B cell (primary cell): ENCODE results near the gene ZNF516. TPM values are rescaled to one million over a fixed set of nuclear protein-coding genes. Genes with fewer than 3 reads are reported as not detected.

ENCODE experiments used
- ATAC-seq: fragments of 200-7000 bp; cut with Tn5 transposase; one replicate; pipeline ENCODE4 v1.10.0; 2021; ENCODE audit warnings: low read depth, mild to moderate bottlenecking, moderate number of reproducible peaks, moderate library complexity
- CTCF ChIA-PET: fragments of 350-600 bp; sonication (Branson Sonifier 250); formaldehyde crosslinking; loops from one replicate; lab custom pipeline; 2021; ENCODE audit warnings: antibody characterized with exemption, inconsistent platforms; lab: Charles Lee
- POLR2A ChIA-PET: fragments of 350-600 bp; sonication (Branson Sonifier 250); formaldehyde crosslinking; loops from one replicate; lab custom pipeline; 2021; ENCODE audit warnings: antibody characterized with exemption; lab: Charles Lee
- DNase-seq: peaks from one replicate; pipeline ENCODE4 v3.0.0; 2013
- H2AFZ ChIP-seq: 2 replicates; pipeline ENCODE4 v1.6.1; 2012; ENCODE audit warnings: mild to moderate bottlenecking, low read depth, low read length; ENCODE audit not compliant: insufficient read depth, poor library complexity, severe bottlenecking
- H3K27ac ChIP-seq, 2 donors: 1 replicate in 1 of 2; 2 replicates in 1 of 2; pipeline ENCODE4 v1.5.1; 2012 to 2013; ENCODE audit warnings: low read length in 2 of 2, mild to moderate bottlenecking in 2 of 2, moderate library complexity in 1 of 2
- H3K27me3 ChIP-seq, 4 experiments: fragments of 200-600 bp in 1 of 4; sonication (generic) in 1 of 4; replicated peaks in 1 of 4; 1 replicate in 2 of 4; 2 replicates in 2 of 4; pipeline versions ENCODE4 v1.6.1 to v1.7.0; 2013 to 2016; ENCODE audit warnings: low read length in 3 of 4, mild to moderate bottlenecking in 2 of 4, mixed read lengths in 1 of 4, moderate library complexity in 1 of 4; ENCODE audit not compliant: insufficient read depth in 4 of 4, control insufficient read depth in 3 of 4; ENCODE audit errors: control extremely low read depth in 1 of 4
- H3K36me3 ChIP-seq, 2 experiments: replicated peaks in 1 of 2; 1 replicate in 1 of 2; 2 replicates in 1 of 2; pipeline versions ENCODE4 v1.6.1 to v1.7.1; 2013; ENCODE audit warnings: low read length in 1 of 2; ENCODE audit not compliant: insufficient read depth in 2 of 2, control insufficient read depth in 1 of 2; ENCODE audit errors: control extremely low read depth in 1 of 2, extremely low read depth in 1 of 2
- H3K4me1 ChIP-seq, 2 donors: fragments of 200-600 bp in 1 of 2; sonication (generic) in 1 of 2; 1 replicate in 1 of 2; 2 replicates in 1 of 2; pipeline versions ENCODE4 v1.5.1 to v1.6.1; 2013 to 2017; ENCODE audit warnings: low read length in 2 of 2; ENCODE audit not compliant: control insufficient read depth in 2 of 2, insufficient read depth in 2 of 2
- H3K4me2 ChIP-seq: replicated peaks from 2 replicates; pipeline ENCODE3; 2012; ENCODE audit warnings: mild to moderate bottlenecking, low read depth, low read length; ENCODE audit not compliant: poor library complexity, severe bottlenecking
- H3K4me3 ChIP-seq, 5 experiments: fragments of 200-600 bp in 1 of 5; sonication (generic) in 1 of 5; 1 replicate in 3 of 5; 2 replicates in 2 of 5; pipeline versions ENCODE4 v1.5.1 to v1.7.0; 2011 to 2016; ENCODE audit warnings: low read length in 4 of 5, mild to moderate bottlenecking in 4 of 5, low read depth in 2 of 5, control low read depth in 1 of 5, moderate library complexity in 1 of 5; ENCODE audit not compliant: insufficient read depth in 1 of 5; ENCODE audit errors: control extremely low read depth in 1 of 5, extremely low read depth in 1 of 5
- H3K79me2 ChIP-seq: fragments of 200-600 bp; sonication (generic); one replicate; pipeline ENCODE4 v1.6.0; 2016; ENCODE audit warnings: low read length; ENCODE audit not compliant: control insufficient read depth, insufficient read depth
- H3K9ac ChIP-seq: fragments of 200-600 bp; sonication (generic); 2 replicates; pipeline ENCODE4 v1.6.1; 2017; ENCODE audit warnings: mild to moderate bottlenecking, low read length, moderate library complexity
- H3K9me3 ChIP-seq, 3 donors: one replicate each; pipeline versions ENCODE4 v1.6.1 to v1.7.1; 2013; ENCODE audit warnings: low read length in 2 of 3; ENCODE audit not compliant: control insufficient read depth in 2 of 3, insufficient read depth in 1 of 3; ENCODE audit errors: control extremely low read depth in 1 of 3
- H4K20me1 ChIP-seq: 2 replicates; pipeline ENCODE4 v1.6.0; 2012; ENCODE audit warnings: mild to moderate bottlenecking, low read length; ENCODE audit not compliant: insufficient read depth, control insufficient read depth, poor library complexity, severe bottlenecking
- H3K27ac Mint-ChIP-seq: one replicate; pipeline ENCODE4 v1.8.0; 2021; ENCODE audit warnings: mixed read lengths
- H3K27me3 Mint-ChIP-seq: one replicate; pipeline ENCODE4 v1.8.0; 2021; ENCODE audit warnings: mixed read lengths
- H3K4me1 Mint-ChIP-seq: one replicate; pipeline ENCODE4 v1.8.0; 2021; ENCODE audit warnings: mixed read lengths
- H3K4me3 Mint-ChIP-seq: one replicate; pipeline ENCODE4 v1.8.0; 2021; ENCODE audit warnings: mixed read lengths
- H3K9me3 Mint-ChIP-seq: one replicate; pipeline ENCODE4 v1.8.0; 2022; ENCODE audit warnings: mixed read lengths; ENCODE audit not compliant: insufficient read depth
- CTCF ChIP-seq: fragments of 200-600 bp; IDR thresholded peaks from one replicate; pipeline ENCODE4 v1.8.0; 2022; ENCODE audit warnings: antibody characterized with exemption, mild to moderate bottlenecking
- EZH2 ChIP-seq: IDR thresholded peaks from 2 replicates; pipeline ENCODE4 v1.6.1; 2012; ENCODE audit warnings: borderline replicate concordance, low read depth, mild to moderate bottlenecking, moderate library complexity, low read length; ENCODE audit not compliant: insufficient read depth, poor library complexity, severe bottlenecking
- WGBS: methylation state at CpG from one replicate; pipeline ENCODE4 v1.1.5; 2013; ENCODE audit warnings: missing lambda C conversion rate; ENCODE audit not compliant: insufficient coverage; 5-methylcytosine and 5-hydroxymethylcytosine counted together
- intact Hi-C: fragments of 100-400 bp; cut with micrococcal nuclease; formaldehyde crosslinking; loops from one replicate; pipeline ENCODE4 v1.10.0; 2022
- polyA plus RNA-seq: library from polyadenylated mRNA; depleted of rRNA; stranded (reverse); fragments of >200 nt; gene quantifications from 2 replicates; pipeline ENCODE4 v1.2.3, GENCODE V29; 2012
- total RNA-seq, 2 donors: library from RNA; stranded (reverse); fragments of 120-200 nt in 1 of 2; gene quantifications; 1 replicate in 1 of 2; 2 replicates in 1 of 2; pipeline versions ENCODE4 v1.2.3 to v1.2.4, GENCODE V29; 2013 to 2022

ZNF516 gene
- total and polyA plus RNA-seq, 2 donors (not counting 1 experiment from before 2014, with no cell fraction given), result 6.7 to 27.1 TPM

- H3K4me3 Mint-ChIP-seq, result no peak overlapping the region
- CTCF ChIA-PET, result interaction anchor here (3.3 kb wide), 1 partner anchor 13 kb away, joined by 12 read pairs; no protein-coding TSS in a partner anchor
- ATAC-seq, result no peak
- no peaks in the 10 kb centered on the region for H3K27me3 ChIP-seq
- intact Hi-C loops, result no loop called here
- H3K9ac ChIP-seq, result no peak overlapping the region
- H2AFZ ChIP-seq, result no peak overlapping the region
- H3K79me2 ChIP-seq, result peaks cover 50% of the 10 kb centered on the region
- peaks cover 13 to 18% of the 10 kb centered on the region in 2 donors for H3K4me1 ChIP-seq
- TF ChIP-seq EZH2 (no peak), CTCF (no peak)
- no peaks in the 10 kb centered on the region for H3K9me3 Mint-ChIP-seq
- POLR2A ChIA-PET, result no interaction called here
- H3K27ac Mint-ChIP-seq, result no peak overlapping the region
- H3K27me3 Mint-ChIP-seq, result no peaks in the 10 kb centered on the region
- H3K4me2 ChIP-seq, result no peak overlapping the region
- peaks cover 24% of the 10 kb centered on the region for H3K4me1 Mint-ChIP-seq
- peaks cover 0 to 2% of the 10 kb centered on the region in 2 experiments for H3K36me3 ChIP-seq
- DNase-seq, result no peak
- peaks cover 0 to 9% (median 0%) of the 10 kb centered on the region in 3 donors for H3K9me3 ChIP-seq
- 68% methylated on average over 6 of the region's 10 CpGs for WGBS
- no peak overlapping the region for H3K4me3 ChIP-seq
- peaks cover 68% of the 10 kb centered on the region for H4K20me1 ChIP-seq
- H3K27ac ChIP-seq, result no peak overlapping the region
Observed at GRCh38 chr18:76385681-76385975, 109.4 kb downstream of the ZNF516 start.

DNA sequence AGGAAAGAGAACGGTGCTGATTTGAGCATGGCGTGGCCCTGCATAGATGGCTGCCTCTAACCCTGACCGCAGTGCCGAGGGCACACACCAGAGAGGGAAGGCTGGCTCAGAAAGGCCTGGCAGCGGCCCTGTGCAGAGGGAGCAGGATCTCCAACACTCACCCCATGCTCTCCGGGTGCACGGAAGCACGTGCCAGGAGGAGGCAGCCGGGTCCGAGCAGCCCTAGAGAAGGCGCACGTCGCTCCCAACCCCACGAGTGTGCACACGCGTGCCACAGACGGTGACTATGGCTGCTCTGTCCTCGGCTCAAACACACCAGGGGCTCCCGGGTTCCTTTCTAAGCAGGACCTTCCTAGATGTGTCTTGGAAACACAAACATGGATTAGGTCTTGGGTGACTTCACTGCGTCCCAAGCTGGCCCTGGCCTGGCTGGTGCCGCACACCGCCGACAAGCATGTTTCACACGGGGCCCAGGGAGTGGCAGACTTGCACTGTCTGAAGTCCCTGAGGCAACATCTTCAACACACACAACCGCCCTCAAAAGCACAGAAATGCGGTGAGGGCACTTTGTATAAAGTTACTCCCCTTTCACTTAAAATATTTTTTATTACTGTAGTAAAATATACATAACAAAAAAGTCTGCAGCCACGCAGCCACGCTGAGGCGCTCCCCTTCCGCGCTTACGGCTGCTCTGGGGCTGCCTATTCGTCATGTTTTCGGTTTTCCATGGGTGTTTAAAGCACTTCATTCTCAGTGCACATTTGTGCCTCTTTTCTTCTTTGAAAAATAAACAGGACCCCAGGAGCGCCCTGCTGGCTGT is 110.0 kb downstream of the ZNF516 start:
- no peaks in the 10 kb centered on the region for H3K27me3 Mint-ChIP-seq
- TF ChIP-seq EZH2, result no peak
- TF ChIP-seq CTCF, result no peak

More for the DNA sequence above, 110.0 kb downstream of the ZNF516 start:
- ATAC-seq, result no peak
- Histone ChIP-seq H3K79me2 (peaks cover 44% of the 10 kb centered on the region), H3K4me2 (no peak overlapping the region), H3K27ac (no peak overlapping the region), H3K4me3 (no peak overlapping the region), H4K20me1 (peaks cover 63% of the 10 kb centered on the region), H3K4me1 (peaks cover 11 to 16% of the 10 kb centered on the region in 2 donors), H3K9ac (no peak overlapping the region), H3K9me3 (peaks cover 0 to 9% (median 0%) of the 10 kb centered on the region in 3 donors), H3K27me3 (no peaks in the 10 kb centered on the region), H2AFZ (no peak overlapping the region), H3K36me3 (peaks cover 0 to 2% of the 10 kb centered on the region in 2 experiments)
- ChIA-PET POLR2A (no interaction called here), CTCF (no interaction called here)
- Mint-ChIP-seq H3K4me3 (no peak overlapping the region), H3K27ac (no peak overlapping the region), H3K4me1 (peaks cover 21% of the 10 kb centered on the region), H3K9me3 (no peaks in the 10 kb centered on the region)
- no peak for DNase-seq
- WGBS, result 97% methylated on average over 33 of the region's 35 CpGs
- intact Hi-C loops, result no loop called here
